VCaP (cell line): Measurements from ENCODE around the gene GPR15.

ENCODE experiments used
- H3K27ac ChIP-seq: fragments of 450-650 bp; 2 replicates; pipeline ENCODE4 v1.5.1; 2017
- CTCF ChIP-seq: fragments of 450-650 bp; conservative IDR thresholded peaks from 2 replicates; pipeline ENCODE4 v1.5.1; 2017; ENCODE audit warnings: mild to moderate bottlenecking, moderate library complexity

The GPR15 gene

GRCh38 chr3:98519351-98519750 is 12.4 kb upstream of the GPR15 start:
- H3K27ac ChIP-seq, result no peak overlapping the region
- no peak for TF ChIP-seq CTCF

- no peak for TF ChIP-seq CTCF
Observed at GRCh38 chr3:98521897-98522543, 9.8 kb upstream of the GPR15 start.

GRCh38 chr3:98522544-98523281 is 9.1 kb upstream of the GPR15 start, which contains the start of gene CLDND1:
CLDND1 (minus strand) TSS chr3:98522902; CDS start chr3:98521424, 1,478 bp downstream.
- H3K27ac ChIP-seq, result peak within 1 kb of the TSS; percentile 86
- TF ChIP-seq CTCF, result no peak

More at GRCh38 chr3:98521897-98522543, 9.8 kb upstream of the GPR15 start:
- peak overlapping the region; percentile 86 for H3K27ac ChIP-seq

- TF ChIP-seq CTCF, result no peak
- no peak overlapping the region for H3K27ac ChIP-seq
Observed at GRCh38 chr3:98525494-98525893, 6.3 kb upstream of the GPR15 start.

- no peak overlapping the region for H3K27ac ChIP-seq
- TF ChIP-seq CTCF, result no peak
Observed at GRCh38 chr3:98528474-98529346, 3.1 kb upstream of the GPR15 start.

- TF ChIP-seq CTCF, result no peak
- no peak overlapping the region for H3K27ac ChIP-seq
Observed at GRCh38 chr3:98529856-98530459, 1.8 kb upstream of the GPR15 start.
